GM19328 (cell line): ENCODE data around the gene KRTAP10-8.
"Not testable (repeated sequence)": the region's sequence is repeated elsewhere in the genome, so short reads cannot be mapped to it uniquely, and the experiment has no call there.

Source experiments
- ATAC-seq: cut with Tn5 transposase; IDR thresholded peaks from one replicate; pipeline ENCODE4 v1.9.1; 2021; ENCODE audit warnings: mild to moderate bottlenecking, moderate library complexity; ENCODE audit not compliant: unreplicated experiment

Gene KRTAP10-8, protein sequence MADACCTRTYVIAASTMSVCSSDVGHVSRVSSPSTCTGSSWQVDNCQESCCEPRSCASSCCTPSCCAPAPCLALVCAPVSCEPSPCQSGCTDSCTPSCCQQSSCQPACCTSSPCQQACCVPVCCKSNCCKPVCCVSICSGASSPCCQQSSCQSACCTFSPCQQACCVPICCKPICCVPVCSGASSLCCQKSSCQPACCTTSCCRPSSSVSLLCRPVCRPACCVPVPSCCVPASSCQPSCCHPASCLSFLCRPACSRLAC

DNA sequence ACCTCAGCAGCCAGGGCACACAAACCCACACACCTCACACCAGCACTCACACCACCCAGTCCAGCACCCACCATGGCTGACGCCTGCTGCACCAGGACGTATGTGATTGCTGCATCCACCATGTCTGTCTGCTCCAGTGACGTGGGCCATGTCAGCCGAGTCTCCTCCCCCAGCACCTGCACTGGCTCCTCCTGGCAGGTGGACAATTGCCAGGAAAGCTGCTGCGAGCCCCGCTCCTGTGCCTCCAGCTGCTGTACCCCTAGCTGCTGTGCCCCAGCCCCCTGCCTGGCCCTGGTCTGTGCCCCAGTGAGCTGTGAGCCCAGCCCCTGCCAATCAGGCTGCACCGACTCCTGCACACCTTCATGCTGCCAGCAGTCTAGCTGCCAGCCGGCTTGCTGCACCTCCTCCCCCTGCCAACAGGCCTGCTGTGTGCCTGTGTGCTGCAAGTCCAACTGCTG, at the start of gene KRTAP10-8:
Gene KRTAP10-8 (plus strand): TSS at position 51 of the 458 bp plus-strand sequence. CDS start 22 bp downstream, at position 73.
- no peak for ATAC-seq

DNA sequence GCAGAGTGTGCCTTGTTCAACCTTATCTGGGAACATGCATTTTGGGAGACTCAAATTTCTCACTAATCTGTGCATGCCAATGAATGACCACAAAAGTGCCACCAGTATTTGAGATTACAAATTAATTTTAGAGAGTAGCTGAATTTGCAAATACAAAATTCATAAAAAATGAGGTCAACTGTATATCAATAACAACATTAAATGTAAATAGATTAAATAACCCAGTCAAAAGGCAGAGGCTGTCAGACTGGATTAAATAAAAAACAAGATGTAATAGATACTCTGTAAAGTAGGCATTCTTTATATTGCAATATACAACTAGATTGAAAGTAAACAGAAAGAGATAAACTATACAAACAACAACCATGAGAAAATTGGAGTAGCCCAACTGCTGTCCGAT, 47.8 kb upstream of the KRTAP10-8 start:
- no peak for ATAC-seq

DNA sequence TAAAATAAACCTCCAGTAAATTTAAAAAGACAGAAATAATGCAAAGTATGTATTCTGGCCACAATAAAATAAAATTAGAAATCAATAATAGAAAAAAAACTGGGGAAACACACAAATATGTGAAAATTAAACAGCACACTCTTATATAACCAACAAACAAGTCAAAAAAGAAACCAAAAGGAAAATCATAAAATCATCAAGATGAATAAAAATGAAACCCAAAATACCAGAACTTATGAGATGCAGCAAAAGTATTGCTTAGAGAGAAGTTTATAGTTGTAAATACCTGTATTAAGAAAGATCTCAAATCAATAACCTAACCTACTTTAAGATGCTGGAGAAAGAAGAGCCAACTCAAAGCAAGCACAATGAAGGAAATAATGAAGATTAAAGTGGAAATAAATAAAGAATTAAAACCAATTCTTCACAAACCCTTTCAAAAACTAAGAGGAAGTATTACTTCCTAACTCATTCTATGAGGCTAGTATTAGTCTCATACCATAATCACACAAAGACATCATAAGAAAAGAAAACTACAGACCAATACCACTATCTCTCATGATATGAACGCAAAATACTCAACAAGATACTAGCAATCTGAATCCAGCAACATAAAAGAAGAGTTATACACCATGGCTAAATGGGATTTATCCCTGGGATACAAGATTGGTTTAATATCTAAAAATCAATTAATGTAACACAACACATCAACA, 46.8 kb upstream of the KRTAP10-8 start:
- no peak for ATAC-seq

DNA sequence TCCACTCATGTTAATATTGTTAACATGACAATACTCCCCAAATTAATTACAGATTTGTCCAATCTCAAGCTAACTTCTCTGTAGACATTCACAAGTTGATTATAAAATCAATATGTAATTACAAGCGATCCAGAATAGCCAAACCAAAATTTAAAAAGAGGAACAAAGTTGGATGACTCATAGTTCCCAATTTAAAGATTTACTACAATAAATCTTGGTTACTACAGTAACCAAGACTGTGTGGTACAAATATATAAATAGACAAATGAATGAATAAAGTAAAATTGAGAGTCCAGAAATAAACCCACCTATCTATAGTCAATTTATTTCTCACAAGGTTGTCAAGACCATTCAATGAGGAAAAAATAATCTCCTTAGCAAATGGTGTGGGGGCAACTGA, 45.5 kb upstream of the KRTAP10-8 start:
- ATAC-seq = no peak

DNA sequence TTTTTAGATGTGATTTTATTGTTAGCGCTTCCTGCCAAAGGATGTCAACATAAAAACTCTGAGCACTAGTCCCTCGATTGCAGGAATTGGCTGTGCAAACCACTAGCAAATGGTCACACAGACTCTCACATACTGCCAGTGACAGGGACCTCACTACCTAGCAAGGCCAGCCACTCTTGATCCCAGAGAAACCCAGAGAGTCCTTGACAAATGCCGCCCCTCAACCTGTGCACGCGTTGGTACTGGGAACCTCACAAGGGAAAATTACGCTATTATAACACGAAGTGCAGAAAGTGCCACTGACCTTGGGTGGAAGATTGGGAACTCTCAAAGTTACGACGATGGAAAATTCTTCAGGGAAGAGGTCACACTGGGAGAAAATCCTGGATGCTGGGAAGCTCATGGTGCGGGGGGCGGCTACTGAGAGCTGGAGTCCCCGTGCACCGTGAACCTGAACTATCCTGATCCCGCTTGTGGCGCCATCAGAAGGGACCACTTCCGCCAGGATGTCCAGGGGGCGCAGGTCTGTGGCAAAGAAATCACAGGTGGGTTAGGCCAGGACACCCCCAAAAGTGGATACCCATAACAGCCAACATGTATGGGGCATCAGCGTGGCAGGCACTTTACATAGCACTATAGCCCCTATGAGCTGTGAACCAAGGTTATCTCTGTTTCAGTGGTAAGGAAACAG, 44.3 kb upstream of the KRTAP10-8 start:
- ATAC-seq = no peak

DNA sequence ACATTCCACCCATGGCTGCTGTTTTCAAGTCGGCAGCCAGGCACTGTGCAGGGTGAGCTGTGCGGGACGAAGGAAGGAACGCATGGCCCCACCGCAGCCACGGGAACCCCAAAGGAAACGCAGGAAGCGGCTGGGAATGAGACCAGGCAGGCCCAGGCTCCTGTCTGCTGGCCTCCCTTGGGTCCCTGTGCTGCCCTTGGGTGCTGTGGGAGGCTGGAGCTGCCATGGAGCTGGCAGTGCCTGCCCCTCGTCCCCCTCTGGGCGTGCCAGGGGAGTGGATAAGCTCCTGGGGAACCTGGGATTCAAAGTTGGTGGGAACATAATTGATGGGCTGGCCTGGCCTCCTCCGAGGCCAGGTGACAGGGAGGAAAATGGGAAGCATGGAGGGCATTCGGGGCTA, 43.6 kb upstream of the KRTAP10-8 start:
- no peak for ATAC-seq

DNA sequence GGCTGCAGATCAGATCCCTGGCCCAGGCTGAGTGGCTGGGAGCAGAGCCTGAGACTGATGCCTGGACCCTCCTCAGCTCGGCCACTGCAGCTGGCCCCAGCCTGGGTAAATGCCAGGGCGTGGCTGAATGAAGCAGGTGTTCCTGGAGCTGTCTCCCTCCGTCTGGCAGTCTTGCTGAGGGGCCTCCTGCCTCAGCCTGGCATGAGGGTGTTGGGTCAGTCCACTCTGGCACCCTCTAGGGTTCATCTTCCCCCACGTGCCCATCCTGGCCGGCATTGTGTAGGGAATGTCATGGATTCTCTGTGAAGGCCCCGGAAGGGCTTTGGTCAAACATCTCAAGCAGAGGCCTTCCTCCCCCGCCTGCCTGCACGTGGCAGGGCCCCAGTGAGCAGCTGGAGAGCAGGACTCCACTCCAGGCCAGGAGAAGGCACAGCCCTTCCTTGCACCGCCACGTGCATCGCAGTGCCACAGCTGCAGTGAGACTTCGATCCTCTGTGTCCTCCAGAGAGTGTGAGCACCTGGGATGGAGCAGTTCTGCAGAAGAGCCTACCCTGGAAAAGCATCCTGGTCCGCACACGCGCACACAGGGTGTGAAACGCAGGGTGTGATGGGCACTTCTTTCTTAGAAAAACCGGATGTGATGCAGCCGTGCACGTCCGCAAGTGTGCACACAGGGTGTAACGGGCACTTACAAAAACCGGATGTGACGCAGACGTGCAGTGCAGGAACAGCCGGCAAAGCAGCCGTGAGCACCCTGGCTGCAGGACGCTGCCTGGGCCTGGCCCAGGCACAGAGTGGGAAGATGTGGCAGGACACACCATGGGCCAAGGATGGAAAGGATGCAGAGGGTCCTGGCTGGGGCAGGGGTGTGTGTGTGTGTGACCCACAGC, 43.0 kb upstream of the KRTAP10-8 start:
- ATAC-seq = no peak

DNA sequence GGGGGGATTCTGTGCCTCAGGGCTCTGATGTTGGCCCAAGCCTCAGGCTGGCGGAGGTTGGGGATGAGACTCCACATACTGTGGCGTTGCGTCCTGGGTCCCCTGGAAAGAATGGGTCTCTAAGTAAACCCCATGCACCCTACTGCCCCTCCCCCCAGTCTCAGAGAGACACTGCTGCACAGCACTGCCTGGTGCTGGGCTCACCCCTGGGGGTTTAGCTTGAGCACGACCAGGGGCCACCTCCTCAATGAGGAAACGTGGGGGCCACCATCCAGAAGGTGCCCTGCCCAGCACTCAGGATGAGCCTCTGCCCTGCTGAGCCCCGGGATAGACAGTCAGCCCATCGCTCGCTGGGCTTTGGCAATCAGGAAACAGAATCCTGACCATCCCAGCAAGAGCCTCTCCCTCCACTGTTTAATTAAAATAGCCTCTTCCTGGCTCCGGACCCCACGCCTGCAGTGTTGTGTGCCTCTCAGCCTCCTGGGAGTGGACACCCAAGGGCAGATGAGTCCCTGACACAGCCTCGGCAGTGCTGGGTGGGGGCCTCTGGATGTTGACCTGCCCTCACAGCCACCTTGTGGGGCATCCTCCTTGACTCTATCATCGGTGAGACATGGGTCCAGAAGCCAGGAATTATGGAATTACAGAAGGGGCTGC, 41.9 kb upstream of the KRTAP10-8 start:
- ATAC-seq = no peak

DNA sequence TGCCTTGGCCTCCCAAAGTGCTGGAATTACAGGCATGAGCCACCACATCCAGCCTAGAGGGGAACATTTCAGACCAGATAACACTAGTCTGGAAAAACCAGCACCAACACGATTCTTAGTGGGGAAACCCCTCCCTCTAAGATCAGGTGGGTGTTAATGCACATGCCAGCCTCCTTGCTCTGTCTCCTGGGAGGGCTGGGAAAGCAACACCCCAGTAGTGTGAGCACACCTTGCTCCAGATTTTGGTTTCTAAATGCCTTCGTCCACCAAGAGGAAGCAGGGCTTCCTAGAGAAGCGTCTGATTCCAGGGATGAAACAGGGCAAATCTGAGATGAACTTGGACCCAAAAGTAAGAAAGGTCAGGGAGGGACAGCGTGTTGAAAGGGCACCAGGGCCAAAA, 40.6 kb upstream of the KRTAP10-8 start:
- ATAC-seq = no peak

DNA sequence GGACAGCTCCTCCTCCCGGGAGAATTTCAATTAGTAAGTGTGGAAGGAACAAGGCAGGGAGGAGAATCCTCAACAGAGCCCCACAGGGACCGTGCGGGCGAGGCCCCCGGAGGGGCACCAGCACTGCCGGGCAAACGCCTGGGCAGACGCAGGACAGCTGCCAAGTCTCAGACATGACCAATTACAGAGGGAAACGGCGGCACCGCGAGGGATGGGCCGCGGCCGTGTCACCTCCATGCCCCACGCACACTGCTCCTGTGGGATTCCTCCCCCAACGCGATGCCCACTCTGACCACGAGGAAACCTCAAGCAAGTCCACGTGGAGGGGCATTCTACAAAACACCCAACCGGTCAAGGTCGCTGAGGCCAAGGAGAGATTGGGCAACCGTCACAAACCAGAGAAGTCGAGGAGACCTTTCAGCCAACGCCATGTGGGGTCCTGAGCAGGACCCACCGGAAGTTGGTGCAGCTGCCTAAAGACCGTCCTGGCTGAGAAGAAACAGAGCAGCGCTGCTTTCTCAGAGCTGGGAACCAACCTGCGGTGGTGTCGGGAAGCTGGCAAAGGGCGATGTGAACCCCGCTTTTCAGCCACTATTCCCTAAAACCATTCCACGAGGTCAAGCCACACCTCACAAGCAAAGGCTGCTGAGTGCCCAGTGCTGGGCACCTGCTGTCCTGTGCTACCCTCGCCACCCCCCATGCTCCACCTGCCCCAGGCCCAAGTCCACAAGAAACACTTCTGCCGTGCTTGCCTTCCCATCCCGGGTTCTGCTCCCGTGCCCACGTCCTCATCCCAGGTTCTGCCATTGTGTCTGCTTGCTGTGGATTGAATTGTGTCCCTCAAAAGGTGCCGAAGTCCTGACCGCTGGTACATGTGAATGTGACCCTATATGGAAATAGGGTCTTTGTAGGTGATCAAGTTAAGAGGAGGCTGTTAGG, 39.8 kb upstream of the KRTAP10-8 start:
- no peak for ATAC-seq

DNA sequence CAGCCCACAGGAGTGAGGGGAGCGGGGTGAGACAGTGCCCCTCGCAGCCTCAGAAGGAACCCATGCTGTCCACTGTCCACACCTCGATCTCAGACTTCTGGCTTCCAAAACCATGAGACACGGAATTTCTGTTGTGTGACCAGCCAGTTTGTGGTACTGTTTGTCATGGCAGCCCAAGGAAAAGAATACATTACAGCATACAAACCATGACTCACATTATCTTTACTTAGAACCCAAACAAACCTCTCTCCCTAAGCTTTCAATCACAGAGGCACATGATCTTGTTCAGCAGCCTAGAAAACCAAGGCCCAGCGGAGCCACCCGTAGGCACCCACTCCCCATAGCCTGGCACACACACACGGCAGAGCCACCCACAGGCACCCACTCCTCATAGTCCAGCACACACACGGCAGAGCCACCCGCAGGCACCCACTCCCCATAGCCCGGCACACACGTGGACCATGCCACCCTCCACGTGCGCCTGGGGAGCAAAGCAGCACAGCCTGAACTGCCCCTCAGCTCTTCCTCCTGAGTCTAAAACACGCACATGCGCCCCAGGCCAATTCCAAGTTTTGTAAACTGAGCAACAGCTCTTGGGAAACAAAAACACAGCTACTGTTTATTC, 38.8 kb upstream of the KRTAP10-8 start:
- no peak for ATAC-seq

DNA sequence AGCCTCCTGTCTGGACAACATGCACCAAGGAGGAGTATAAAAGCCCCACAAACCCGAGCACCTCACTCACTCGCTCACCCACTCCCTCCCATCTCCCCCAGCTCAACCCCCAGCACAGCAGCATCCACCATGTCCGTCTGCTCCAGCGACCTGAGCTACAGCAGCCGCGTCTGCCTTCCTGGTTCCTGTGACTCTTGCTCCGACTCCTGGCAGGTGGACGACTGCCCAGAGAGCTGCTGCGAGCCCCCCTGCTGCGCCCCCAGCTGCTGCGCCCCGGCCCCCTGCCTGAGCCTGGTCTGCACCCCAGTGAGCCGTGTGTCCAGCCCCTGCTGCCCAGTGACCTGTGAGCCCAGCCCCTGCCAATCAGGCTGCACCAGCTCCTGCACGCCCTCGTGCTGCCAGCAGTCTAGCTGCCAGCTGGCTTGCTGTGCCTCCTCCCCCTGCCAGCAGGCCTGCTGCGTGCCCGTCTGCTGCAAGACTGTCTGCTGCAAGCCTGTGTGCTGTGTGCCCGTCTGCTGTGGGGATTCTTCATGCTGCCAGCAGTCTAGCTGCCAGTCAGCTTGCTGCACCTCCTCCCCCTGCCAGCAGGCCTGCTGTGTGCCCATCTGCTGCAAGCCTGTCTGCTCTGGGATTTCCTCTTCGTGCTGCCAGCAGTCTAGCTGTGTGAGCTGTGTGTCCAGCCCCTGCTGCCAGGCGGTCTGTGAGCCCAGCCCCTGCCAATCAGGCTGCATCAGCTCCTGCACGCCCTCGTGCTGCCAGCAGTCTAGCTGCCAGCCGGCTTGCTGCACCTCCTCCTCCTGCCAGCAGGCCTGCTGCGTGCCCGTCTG, 38.0 kb upstream of the KRTAP10-8 start, which contains the start of gene KRTAP10-4:
Gene KRTAP10-4 (plus strand): TSS at position 100 of the 827 bp plus-strand sequence. CDS start 30 bp downstream, at position 130.
- not testable (repeated sequence) for ATAC-seq

DNA sequence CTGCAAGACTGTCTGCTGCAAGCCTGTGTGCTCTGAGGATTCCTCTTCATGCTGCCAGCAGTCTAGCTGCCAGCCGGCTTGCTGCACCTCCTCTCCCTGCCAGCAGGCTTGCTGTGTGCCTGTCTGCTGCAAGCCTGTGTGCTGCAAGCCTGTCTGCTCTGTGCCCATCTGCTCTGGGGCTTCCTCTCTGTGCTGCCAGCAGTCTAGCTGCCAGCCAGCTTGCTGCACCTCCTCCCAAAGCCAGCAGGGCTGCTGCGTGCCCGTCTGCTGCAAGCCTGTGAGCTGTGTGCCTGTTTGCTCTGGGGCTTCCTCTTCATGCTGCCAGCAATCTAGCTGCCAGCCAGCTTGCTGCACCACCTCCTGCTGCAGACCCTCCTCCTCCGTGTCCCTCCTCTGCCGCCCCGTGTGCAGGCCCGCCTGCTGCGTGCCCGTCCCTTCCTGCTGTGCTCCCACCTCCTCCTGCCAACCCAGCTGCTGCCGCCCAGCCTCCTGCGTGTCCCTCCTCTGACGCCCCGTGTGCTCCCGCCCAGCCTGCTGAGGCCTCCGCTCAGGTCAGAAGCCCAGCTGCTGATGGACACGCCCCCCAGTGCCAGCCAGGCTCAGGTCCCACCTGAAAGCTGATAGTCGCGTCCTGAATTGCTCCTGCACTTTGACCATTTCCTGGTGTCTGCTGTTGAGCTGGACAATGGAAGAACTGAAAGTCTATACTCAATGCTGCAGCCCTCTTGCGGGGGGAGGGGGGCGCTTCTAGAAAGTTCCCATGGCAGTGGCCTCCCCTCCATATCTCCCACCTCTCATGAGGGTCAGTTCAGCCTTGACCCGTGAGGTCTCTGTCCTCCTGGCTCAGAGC, 37.2 kb upstream of the KRTAP10-8 start:
- no peak for ATAC-seq

DNA sequence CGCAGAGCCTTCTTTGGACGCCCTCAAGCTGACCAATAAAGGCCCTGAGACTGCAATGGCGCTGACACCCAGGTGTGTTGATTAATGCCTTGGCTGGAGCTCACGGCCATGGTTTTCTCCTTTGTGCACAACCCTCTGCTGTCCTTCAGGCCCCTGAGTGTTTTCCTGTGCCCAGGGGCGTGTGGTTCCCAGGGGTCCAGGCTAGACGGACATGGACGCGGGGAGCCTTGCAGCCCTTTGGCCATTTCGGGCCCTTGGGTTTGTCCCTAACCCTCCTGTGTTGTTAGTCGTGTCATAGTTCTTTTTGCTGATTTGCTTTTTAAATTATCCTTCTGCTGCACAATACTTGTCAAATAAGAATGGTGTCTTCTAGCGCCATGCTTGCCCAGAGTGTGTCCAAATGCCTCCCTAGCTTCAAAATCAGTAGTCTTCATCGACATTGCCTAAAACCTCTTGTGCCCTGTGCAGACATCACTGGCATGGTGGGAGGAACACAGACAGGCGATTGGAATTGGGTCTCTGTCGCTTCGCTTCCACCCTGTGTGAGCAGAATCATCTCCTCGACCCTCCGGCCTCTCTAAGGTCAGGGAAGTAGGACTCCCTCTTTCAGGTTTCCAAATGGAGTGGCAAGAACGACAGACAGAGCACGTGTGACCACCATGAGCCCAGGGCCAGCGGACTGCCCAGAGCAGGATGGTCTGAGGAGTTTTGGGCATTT, 36.4 kb upstream of the KRTAP10-8 start:
- no peak for ATAC-seq

DNA sequence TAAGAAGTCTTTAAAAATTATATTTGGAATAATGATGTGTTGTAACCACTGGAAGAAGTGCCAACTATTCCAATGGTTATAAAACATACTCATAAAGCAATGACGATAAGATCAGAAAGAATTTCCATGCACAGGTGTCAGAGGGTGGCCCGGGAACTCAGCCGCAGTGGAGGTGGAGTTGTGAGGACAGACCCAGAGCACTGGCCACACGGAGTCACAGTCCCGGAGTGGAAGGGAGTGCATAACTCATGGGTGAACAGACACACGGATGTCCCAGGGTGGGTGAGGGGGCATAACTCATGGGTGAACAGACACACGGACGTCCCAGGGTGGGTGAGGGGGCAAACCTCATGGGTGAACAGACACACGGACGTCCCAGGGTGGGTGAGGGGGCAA, 35.9 kb upstream of the KRTAP10-8 start:
- ATAC-seq = no peak

DNA sequence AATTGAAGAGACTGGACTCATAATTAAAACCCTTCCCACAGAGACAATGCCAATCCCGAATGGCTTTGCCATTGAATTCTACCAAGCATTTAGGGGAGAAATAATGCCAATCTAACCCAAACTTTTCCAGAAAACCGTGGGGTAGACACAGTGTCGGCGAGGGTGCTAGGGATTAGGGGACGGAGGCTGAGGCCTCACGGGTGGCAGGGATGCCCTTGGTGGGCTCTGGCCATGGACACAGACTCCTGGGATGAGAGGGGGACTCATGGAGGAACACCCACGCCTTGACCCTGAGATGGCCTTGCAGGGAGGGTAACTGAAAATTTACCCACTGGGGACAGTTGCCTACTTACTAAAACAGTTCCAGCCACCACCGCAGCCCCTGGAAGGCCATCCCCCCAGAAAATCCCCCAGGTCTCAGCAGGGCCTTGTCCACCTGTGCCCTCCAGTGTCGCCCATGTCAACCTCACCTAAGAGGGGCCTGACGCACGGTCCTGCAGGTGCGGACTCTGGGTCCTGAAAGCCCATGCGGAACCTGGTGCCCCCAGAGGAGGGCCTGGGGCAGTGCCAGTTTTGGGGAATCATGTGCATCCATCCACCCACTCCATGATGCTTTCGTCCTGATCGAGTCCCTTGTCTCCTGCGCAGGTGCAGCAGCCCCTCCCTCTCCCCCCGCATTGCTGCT, 33.4 kb upstream of the KRTAP10-8 start:
- ATAC-seq = no peak
